HFFc6 (cell line): ENCODE measurements around the gene GSK3B. TPM values are rescaled to one million over a fixed set of nuclear protein-coding genes. Genes with fewer than 3 reads are reported as not detected.

ENCODE experiments used
- DNase-seq: peaks from one replicate; pipeline ENCODE4 v3.0.0-alpha.2; 2018
- H3K27ac Mint-ChIP-seq: 2 replicates; pipeline ENCODE4 v1.8.0; 2020; ENCODE audit warnings: mild to moderate bottlenecking, mixed read lengths
- H3K27me3 Mint-ChIP-seq: 2 replicates; pipeline ENCODE4 v1.8.0; 2021; ENCODE audit warnings: mild to moderate bottlenecking, moderate library complexity, mixed read lengths; ENCODE audit not compliant: insufficient read depth
- H3K36me3 Mint-ChIP-seq: 2 replicates; pipeline ENCODE4 v1.8.0; 2021; ENCODE audit warnings: low read depth, mixed read lengths
- H3K4me1 Mint-ChIP-seq: 2 replicates; pipeline ENCODE4 v1.8.0; 2020; ENCODE audit warnings: low read depth, mixed read lengths
- H3K4me3 Mint-ChIP-seq: 2 replicates; pipeline ENCODE4 v1.8.0; 2020; ENCODE audit warnings: mild to moderate bottlenecking, moderate library complexity, mixed read lengths
- H3K9me3 Mint-ChIP-seq: 2 replicates; pipeline ENCODE4 v1.8.0; 2020; ENCODE audit warnings: mild to moderate bottlenecking, mixed read lengths
- total RNA-seq, 6 experiments: library from RNA; stranded (reverse); fragmentation: NEBNext Ultra II Directional; extraction: Animal tissue kit (Norgen Biotek cat#: 25700); gene quantifications; 2 replicates in 1 of 6; 3 replicates in 5 of 6; pipeline ENCODE4 v1.2.3, GENCODE V29; 2021
- TF ChIP-seq, protein P1 (sequence below): fragments of 200-600 bp; sonication (generic); IDR thresholded peaks from 2 replicates; pipeline ENCODE4 v1.5.0; 2021; ENCODE audit warnings: antibody characterized with exemption, mild to moderate bottlenecking

The GSK3B gene
- total RNA-seq, 6 experiments from 2014 or later = 42.9 to 52.8 (median 49.6) TPM

GRCh38 chr3:119977353-119977752, 116.9 kb downstream of the GSK3B start:
- no peaks in the 10 kb centered on the region for H3K9me3 Mint-ChIP-seq
- peaks cover 24% of the 10 kb centered on the region for H3K36me3 Mint-ChIP-seq
- TF ChIP-seq, protein P1, sequence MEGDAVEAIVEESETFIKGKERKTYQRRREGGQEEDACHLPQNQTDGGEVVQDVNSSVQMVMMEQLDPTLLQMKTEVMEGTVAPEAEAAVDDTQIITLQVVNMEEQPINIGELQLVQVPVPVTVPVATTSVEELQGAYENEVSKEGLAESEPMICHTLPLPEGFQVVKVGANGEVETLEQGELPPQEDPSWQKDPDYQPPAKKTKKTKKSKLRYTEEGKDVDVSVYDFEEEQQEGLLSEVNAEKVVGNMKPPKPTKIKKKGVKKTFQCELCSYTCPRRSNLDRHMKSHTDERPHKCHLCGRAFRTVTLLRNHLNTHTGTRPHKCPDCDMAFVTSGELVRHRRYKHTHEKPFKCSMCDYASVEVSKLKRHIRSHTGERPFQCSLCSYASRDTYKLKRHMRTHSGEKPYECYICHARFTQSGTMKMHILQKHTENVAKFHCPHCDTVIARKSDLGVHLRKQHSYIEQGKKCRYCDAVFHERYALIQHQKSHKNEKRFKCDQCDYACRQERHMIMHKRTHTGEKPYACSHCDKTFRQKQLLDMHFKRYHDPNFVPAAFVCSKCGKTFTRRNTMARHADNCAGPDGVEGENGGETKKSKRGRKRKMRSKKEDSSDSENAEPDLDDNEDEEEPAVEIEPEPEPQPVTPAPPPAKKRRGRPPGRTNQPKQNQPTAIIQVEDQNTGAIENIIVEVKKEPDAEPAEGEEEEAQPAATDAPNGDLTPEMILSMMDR = no peak
- no peak overlapping the region; the same call in 1 of the 2 replicates for H3K4me3 Mint-ChIP-seq
- no peak for DNase-seq
- H3K27me3 Mint-ChIP-seq = peaks cover 5% of the 10 kb centered on the region
- no peak overlapping the region for H3K27ac Mint-ChIP-seq
- peaks cover 52% of the 10 kb centered on the region for H3K4me1 Mint-ChIP-seq

- no peak overlapping the region for H3K27ac Mint-ChIP-seq
- H3K4me3 Mint-ChIP-seq = no peak overlapping the region
- H3K27me3 Mint-ChIP-seq = peaks cover 3% of the 10 kb centered on the region
- peaks cover 24% of the 10 kb centered on the region for H3K36me3 Mint-ChIP-seq
- peaks cover 52% of the 10 kb centered on the region for H3K4me1 Mint-ChIP-seq
- TF ChIP-seq, protein P1 = no peak
- DNase-seq = no peak
- no peaks in the 10 kb centered on the region for H3K9me3 Mint-ChIP-seq
Measured at GRCh38 chr3:119976214-119976613, 118.0 kb downstream of the GSK3B start.

DNA sequence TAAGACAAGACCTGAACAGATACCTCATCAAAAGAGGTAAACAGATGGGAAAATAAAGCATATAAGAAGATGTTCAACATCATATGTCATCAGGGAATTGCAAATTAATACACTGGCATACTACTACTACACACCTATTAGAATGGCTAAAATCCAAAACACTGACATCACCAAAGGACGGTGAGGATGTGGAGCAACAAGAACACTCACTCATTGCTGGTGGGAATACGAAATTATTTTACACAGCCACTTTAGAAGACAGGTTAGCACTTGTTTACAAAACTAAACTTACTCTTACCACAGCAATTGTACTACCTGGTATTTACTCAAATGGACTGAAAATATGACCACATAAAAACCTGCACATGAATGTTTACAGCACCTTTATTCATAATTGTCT, 119.6 kb downstream of the GSK3B start:
- H3K27me3 Mint-ChIP-seq = peaks cover 3% of the 10 kb centered on the region; the same call in 1 of the 2 replicates
- DNase-seq = no peak
- H3K9me3 Mint-ChIP-seq = no peaks in the 10 kb centered on the region
- H3K27ac Mint-ChIP-seq = no peak overlapping the region
- H3K36me3 Mint-ChIP-seq = peaks cover 24% of the 10 kb centered on the region
- TF ChIP-seq, protein P1 = no peak
- no peak overlapping the region for H3K4me3 Mint-ChIP-seq
- H3K4me1 Mint-ChIP-seq = peaks cover 51% of the 10 kb centered on the region

DNA sequence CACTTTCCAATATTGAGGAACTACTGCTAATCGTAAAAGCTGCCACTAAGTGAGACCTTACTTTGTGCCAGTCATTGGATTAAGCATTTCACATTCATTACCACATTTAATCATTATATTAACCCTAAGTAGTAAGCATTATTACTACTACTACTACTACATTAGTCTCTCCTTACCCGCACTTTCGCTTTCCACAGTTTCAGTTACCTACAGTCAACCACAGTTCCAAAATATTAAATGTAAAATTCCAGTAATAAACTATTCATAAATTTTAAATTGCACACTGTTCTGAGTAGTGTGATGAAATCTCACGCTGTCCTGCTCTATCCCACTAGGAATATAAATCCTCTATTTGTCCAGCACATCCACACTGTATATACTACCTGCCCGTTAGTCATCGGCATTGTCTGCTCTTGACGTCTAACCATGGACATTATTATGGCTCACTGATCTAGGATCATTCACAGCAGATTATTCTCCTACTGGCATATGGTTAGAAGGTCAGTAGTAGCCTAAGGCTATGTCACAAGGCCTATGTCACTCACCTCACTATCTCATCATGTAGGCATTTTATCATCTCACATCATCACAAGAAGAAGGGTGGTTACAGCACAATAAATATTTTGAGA, 121.1 kb downstream of the GSK3B start:
- Mint-ChIP-seq H3K4me1 (peaks cover 35% of the 10 kb centered on the region), H3K4me3 (no peak overlapping the region), H3K9me3 (no peaks in the 10 kb centered on the region), H3K27ac (no peak overlapping the region), H3K27me3 (no peaks in the 10 kb centered on the region; the same call in 1 of the 2 replicates), H3K36me3 (peaks cover 14% of the 10 kb centered on the region)
- DNase-seq = peak; percentile 23
- TF ChIP-seq, protein P1 = no peak

GRCh38 chr3:119969759-119970158, 124.5 kb downstream of the GSK3B start:
- H3K4me1 Mint-ChIP-seq = peaks cover 20% of the 10 kb centered on the region
- no peak overlapping the region for H3K27ac Mint-ChIP-seq

More at GRCh38 chr3:119969759-119970158, 124.5 kb downstream of the GSK3B start:
- H3K36me3 Mint-ChIP-seq = peaks cover 4% of the 10 kb centered on the region; the same call in 1 of the 2 replicates
- no peak overlapping the region for H3K4me3 Mint-ChIP-seq
- H3K9me3 Mint-ChIP-seq = no peaks in the 10 kb centered on the region
- no peaks in the 10 kb centered on the region; the same call in 1 of the 2 replicates for H3K27me3 Mint-ChIP-seq
- TF ChIP-seq, protein P1 = no peak
- DNase-seq = no peak
